GM19455 (cell line): Measurements from ENCODE around the gene ABCA9.
"Not testable (repeated sequence)": the region's sequence is repeated elsewhere in the genome, so short reads cannot be mapped to it uniquely, and the experiment has no call there.

Source experiments
- ATAC-seq: cut with Tn5 transposase; IDR thresholded peaks from one replicate; pipeline ENCODE4 v1.9.1; 2021; ENCODE audit not compliant: unreplicated experiment

ABCA9 gene, protein sequence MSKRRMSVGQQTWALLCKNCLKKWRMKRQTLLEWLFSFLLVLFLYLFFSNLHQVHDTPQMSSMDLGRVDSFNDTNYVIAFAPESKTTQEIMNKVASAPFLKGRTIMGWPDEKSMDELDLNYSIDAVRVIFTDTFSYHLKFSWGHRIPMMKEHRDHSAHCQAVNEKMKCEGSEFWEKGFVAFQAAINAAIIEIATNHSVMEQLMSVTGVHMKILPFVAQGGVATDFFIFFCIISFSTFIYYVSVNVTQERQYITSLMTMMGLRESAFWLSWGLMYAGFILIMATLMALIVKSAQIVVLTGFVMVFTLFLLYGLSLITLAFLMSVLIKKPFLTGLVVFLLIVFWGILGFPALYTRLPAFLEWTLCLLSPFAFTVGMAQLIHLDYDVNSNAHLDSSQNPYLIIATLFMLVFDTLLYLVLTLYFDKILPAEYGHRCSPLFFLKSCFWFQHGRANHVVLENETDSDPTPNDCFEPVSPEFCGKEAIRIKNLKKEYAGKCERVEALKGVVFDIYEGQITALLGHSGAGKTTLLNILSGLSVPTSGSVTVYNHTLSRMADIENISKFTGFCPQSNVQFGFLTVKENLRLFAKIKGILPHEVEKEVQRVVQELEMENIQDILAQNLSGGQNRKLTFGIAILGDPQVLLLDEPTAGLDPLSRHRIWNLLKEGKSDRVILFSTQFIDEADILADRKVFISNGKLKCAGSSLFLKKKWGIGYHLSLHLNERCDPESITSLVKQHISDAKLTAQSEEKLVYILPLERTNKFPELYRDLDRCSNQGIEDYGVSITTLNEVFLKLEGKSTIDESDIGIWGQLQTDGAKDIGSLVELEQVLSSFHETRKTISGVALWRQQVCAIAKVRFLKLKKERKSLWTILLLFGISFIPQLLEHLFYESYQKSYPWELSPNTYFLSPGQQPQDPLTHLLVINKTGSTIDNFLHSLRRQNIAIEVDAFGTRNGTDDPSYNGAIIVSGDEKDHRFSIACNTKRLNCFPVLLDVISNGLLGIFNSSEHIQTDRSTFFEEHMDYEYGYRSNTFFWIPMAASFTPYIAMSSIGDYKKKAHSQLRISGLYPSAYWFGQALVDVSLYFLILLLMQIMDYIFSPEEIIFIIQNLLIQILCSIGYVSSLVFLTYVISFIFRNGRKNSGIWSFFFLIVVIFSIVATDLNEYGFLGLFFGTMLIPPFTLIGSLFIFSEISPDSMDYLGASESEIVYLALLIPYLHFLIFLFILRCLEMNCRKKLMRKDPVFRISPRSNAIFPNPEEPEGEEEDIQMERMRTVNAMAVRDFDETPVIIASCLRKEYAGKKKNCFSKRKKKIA (N-terminal part only)

GRCh38 chr17:69060822-69061221, at the start of gene ABCA9:
Gene ABCA9 (minus strand): TSS chr17:69060927. CDS start chr17:69051126, 9,801 bp downstream.
- no peak for ATAC-seq

GRCh38 chr17:69105907-69106730, 45.4 kb upstream of the ABCA9 start:
- no peak for ATAC-seq

GRCh38 chr17:69103557-69104233, 43.0 kb upstream of the ABCA9 start:
- ATAC-seq: no peak

DNA sequence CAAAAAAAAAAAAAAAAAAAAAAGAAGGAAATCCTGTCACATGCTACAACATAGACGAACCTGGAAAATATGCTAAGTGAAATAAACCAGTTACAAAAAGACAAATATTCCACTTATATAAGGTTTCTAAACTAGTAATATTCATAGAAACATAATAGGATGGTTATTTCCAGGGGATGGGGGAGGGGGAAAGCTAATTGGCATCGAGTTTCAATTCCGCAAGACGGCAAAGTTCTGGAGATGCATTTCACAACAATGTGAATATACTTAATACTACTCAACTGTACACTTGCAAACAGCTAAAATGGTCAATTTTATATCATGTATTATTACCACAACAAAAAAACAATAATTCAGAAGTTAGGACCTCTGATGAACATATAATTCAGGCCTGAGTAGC, 37.9 kb upstream of the ABCA9 start:
- ATAC-seq: no peak

GRCh38 chr17:69096541-69096940, 35.8 kb upstream of the ABCA9 start:
- no peak for ATAC-seq

- no peak for ATAC-seq
These were observed 33.3 kb upstream of the ABCA9 start for GRCh38 chr17:69093995-69094394.

GRCh38 chr17:69093279-69093789, 32.6 kb upstream of the ABCA9 start:
- ATAC-seq: no peak

GRCh38 chr17:69090365-69090764, 29.6 kb upstream of the ABCA9 start:
- no peak for ATAC-seq

- ATAC-seq: no peak
These were observed 28.0 kb upstream of the ABCA9 start for GRCh38 chr17:69088643-69089200.

DNA sequence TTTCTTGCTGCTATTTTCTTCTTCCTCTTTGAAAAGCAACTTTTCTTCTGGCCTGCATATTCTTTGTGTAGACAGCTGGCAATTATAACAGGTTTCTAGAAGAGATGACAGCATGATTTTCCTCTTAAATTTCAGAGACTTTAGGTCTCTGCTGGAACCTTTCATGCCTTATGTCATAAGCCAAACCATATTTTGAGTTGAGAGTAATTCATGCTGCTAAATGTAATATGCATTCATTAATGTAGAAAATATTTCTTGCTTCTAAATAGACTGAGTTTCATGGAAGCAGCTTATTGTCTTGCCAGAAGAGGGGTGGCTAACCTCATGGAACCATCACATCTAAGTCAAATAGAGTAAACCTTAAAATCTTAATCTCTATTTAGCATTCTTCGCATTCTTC, 25.9 kb upstream of the ABCA9 start:
- no peak for ATAC-seq

GRCh38 chr17:69084911-69085310, 24.2 kb upstream of the ABCA9 start:
- ATAC-seq: no peak

- ATAC-seq: no peak
These were observed 22.0 kb upstream of the ABCA9 start for GRCh38 chr17:69082696-69083095.

DNA sequence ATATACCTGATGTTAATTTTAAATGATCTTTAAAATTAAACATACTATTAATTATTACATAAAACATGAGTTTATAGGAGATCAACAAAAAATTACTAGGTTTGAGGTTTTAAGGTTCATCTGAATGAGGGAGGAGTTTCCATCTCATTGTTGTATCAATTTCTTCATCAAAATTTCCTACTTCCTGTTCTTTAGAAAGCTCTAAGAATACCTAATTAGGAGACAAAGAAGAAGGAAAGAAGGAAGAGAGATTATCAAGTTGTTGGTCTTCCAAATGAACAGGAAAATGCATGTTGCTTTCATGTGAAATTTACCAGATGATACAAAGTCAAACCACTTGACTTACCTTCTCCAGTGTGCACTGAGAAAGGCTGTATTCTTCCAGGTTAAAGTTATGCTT, 18.1 kb upstream of the ABCA9 start:
- ATAC-seq: no peak

DNA sequence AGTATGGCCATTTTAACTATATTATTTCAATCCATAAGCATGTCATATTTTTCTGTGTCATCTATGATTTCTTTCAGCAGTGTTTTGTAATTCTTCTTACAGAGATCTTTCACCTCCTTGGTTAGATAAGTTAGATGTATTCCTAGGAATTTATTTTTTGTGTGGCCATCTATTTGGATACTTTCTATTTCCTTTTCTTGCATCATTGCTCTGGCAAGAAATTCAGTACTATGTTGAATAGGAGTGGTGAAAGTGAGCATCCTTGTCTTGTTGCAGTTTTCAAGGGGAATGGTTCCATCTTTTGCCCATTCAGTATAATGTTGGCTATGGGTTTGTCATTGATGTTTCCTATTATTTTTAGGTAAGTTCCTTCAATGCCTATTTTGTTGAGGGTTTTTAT, 15.1 kb upstream of the ABCA9 start:
- no peak for ATAC-seq

GRCh38 chr17:69073392-69073791, 12.7 kb upstream of the ABCA9 start:
- not testable (repeated sequence) for ATAC-seq

GRCh38 chr17:69072803-69073256, 12.1 kb upstream of the ABCA9 start:
- ATAC-seq: not testable (repeated sequence)

GRCh38 chr17:69071233-69071586, 10.5 kb upstream of the ABCA9 start:
- ATAC-seq: not testable (repeated sequence)

GRCh38 chr17:69070378-69071232, 9.9 kb upstream of the ABCA9 start:
- not testable (repeated sequence) for ATAC-seq
